Testis (tissue), 2 donors: Measurements from ENCODE around the gene FOCAD.

Source experiments
- POLR2A ChIP-seq: fragments of 450-650 bp; IDR thresholded peaks from one replicate; pipeline ENCODE4 v1.6.1; 2017; ENCODE audit warnings: antibody characterized with exemption, mild to moderate bottlenecking, moderate library complexity
- TF ChIP-seq, protein P1 (sequence below), 3 experiments: fragments of 450-650 bp in 2 of 3; fragments of 200-600 bp in 1 of 3; sonication (generic) in 1 of 3; IDR thresholded peaks; one replicate each; pipeline ENCODE4 v1.5.1; 2016 to 2019; ENCODE audit warnings: antibody characterized with exemption in 3 of 3, mild to moderate bottlenecking in 2 of 3, moderate library complexity in 1 of 3

DNA sequence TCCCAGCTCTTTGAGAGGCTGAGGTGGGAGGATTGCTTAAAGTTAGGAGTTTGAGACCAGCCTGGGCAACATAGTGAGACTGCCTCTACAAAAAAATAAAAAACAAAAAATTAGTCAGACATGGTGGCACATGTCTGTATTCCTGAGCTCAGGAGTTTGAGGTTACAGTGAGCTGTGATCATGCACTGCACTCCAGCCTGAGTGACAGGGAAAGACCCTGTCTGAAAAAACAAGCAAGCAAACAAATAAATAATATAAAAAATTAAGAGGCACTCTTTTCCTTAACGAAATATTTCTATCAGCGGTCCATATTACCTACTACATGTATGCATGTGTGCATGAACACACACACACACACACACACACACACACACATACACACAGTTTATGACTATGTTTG lies 20.9 kb upstream of the FOCAD start:
- TF ChIP-seq POLR2A, result no peak
- TF ChIP-seq, protein P1, sequence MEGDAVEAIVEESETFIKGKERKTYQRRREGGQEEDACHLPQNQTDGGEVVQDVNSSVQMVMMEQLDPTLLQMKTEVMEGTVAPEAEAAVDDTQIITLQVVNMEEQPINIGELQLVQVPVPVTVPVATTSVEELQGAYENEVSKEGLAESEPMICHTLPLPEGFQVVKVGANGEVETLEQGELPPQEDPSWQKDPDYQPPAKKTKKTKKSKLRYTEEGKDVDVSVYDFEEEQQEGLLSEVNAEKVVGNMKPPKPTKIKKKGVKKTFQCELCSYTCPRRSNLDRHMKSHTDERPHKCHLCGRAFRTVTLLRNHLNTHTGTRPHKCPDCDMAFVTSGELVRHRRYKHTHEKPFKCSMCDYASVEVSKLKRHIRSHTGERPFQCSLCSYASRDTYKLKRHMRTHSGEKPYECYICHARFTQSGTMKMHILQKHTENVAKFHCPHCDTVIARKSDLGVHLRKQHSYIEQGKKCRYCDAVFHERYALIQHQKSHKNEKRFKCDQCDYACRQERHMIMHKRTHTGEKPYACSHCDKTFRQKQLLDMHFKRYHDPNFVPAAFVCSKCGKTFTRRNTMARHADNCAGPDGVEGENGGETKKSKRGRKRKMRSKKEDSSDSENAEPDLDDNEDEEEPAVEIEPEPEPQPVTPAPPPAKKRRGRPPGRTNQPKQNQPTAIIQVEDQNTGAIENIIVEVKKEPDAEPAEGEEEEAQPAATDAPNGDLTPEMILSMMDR (IDR thresholded peaks at IDR 0.05), result no peak
